ENCODE measurements around the gene PLEKHG3. TPM values are rescaled to one million over a fixed set of nuclear protein-coding genes. Genes with fewer than 3 reads are reported as not detected.

The PLEKHG3 gene
- total RNA-seq, 4 donors from 2014 or later: 58.1 to 273 (median 94.7) TPM

- no peak for DNase-seq
- intact Hi-C loops (cut with DNase I; ENCODE audit: low total_unique reads): no loop called here
- 47 to 51% methylated on average over 8 to 18 of the region's 18 CpGs for WGBS, 2 donors (ENCODE audit: low coverage in 1 of 2)
These were observed 4.2 kb downstream of the PLEKHG3 start for GRCh38 chr14:64708148-64709004.

GRCh38 chr14:64709126-64709525 is 4.9 kb downstream of the PLEKHG3 start:
- in situ Hi-C loops (cut with MboI; ENCODE audit: low pct_ligation_motif_present in 1 of 4, low pct_unique_long_range_greater_than_20kb in 1 of 4, low sequenced_read_pairs in 3 of 4) (no loop called here), intact Hi-C loops (cut with DNase I; ENCODE audit: low total_unique reads) (no loop called here)
- Histone ChIP-seq H3K4me1 (peaks cover 22 to 63% (median 54%) of the 10 kb centered on the region in 4 donors), H3K27ac (peak overlapping the region; percentile 91 to 97 (median 94)), H3K9me3 (peaks cover 0 to 6% of the 10 kb centered on the region in 2 donors), H3K4me3 (no peak overlapping the region), H3K36me3 (no peaks in the 10 kb centered on the region), H3K27me3 (no peaks in the 10 kb centered on the region)
- 84 to 88% methylated on average over 3 to 5 of the region's 5 CpGs for WGBS, 2 donors (ENCODE audit: low coverage in 1 of 2)
- TF ChIP-seq POLR2A (IDR thresholded peaks at IDR 0.05): no peak
- DNase-seq: no peak

More at GRCh38 chr14:64708148-64709004, 4.2 kb downstream of the PLEKHG3 start:
- peaks cover 0 to 1% of the 10 kb centered on the region in 2 donors for H3K9me3 ChIP-seq
- H3K27ac ChIP-seq: peak overlapping the region; percentile 91 to 97 (median 94)
- peaks cover 28 to 70% (median 61%) of the 10 kb centered on the region in 4 donors for H3K4me1 ChIP-seq
- no peak overlapping the region for H3K4me3 ChIP-seq
- in situ Hi-C loops (cut with MboI; ENCODE audit: low pct_ligation_motif_present in 1 of 4, low pct_unique_long_range_greater_than_20kb in 1 of 4, low sequenced_read_pairs in 3 of 4): no loop called here
- no peaks in the 10 kb centered on the region for H3K36me3 ChIP-seq
- H3K27me3 ChIP-seq: no peaks in the 10 kb centered on the region
- TF ChIP-seq POLR2A (IDR thresholded peaks at IDR 0.05) (no peak), POLR2AphosphoS5 (IDR thresholded peaks at IDR 0.05) (no peak)

GRCh38 chr14:64711039-64711438 is 6.8 kb downstream of the PLEKHG3 start:
- H3K9me3 ChIP-seq: peaks cover 0 to 6% of the 10 kb centered on the region in 2 donors
- no peak overlapping the region for H3K4me3 ChIP-seq
- in situ Hi-C loops (cut with MboI; ENCODE audit: low pct_ligation_motif_present in 1 of 4, low pct_unique_long_range_greater_than_20kb in 1 of 4, low sequenced_read_pairs in 3 of 4): no loop called here
- intact Hi-C loops (cut with DNase I; ENCODE audit: low total_unique reads): no loop called here
- WGBS, 2 donors (ENCODE audit: low coverage in 1 of 2): 73 to 84% methylated on average over 5 of the region's 5 CpGs
- H3K36me3 ChIP-seq: no peaks in the 10 kb centered on the region
- no peak for TF ChIP-seq CTCF (IDR thresholded peaks at IDR 0.05)
- no peak for TF ChIP-seq POLR2A (IDR thresholded peaks at IDR 0.05)
- no peak for TF ChIP-seq EP300 (IDR thresholded peaks at IDR 0.05; ENCODE audit: low read depth)
- TF ChIP-seq POLR2AphosphoS5 (IDR thresholded peaks at IDR 0.05): no peak
- H3K27me3 ChIP-seq: no peaks in the 10 kb centered on the region
- H3K27ac ChIP-seq: peak overlapping the region; percentile 19 to 97 (median 71)
- H3K4me1 ChIP-seq: peaks cover 27 to 67% (median 59%) of the 10 kb centered on the region in 4 donors
- DNase-seq: no peak

GRCh38 chr14:64713677-64714076 is 9.5 kb downstream of the PLEKHG3 start:
- Histone ChIP-seq H3K9me3 (peaks cover 0 to 6% of the 10 kb centered on the region in 2 donors), H3K4me3 (no peak overlapping the region), H3K27ac (no peak overlapping the region), H3K4me1 (peaks cover 32 to 65% (median 58%) of the 10 kb centered on the region in 4 donors), H3K27me3 (no peaks in the 10 kb centered on the region), H3K36me3 (no peaks in the 10 kb centered on the region)
- in situ Hi-C loops (cut with MboI; ENCODE audit: low pct_ligation_motif_present in 1 of 4, low pct_unique_long_range_greater_than_20kb in 1 of 4, low sequenced_read_pairs in 3 of 4) (no loop called here), intact Hi-C loops (cut with DNase I; ENCODE audit: low total_unique reads) (no loop called here)
- no peak for DNase-seq
- TF ChIP-seq EP300 (IDR thresholded peaks at IDR 0.05; ENCODE audit: low read depth): no peak
- TF ChIP-seq CTCF (IDR thresholded peaks at IDR 0.05): no peak
- TF ChIP-seq POLR2AphosphoS5 (IDR thresholded peaks at IDR 0.05): no peak
- TF ChIP-seq POLR2A (IDR thresholded peaks at IDR 0.05): no peak

- peaks cover 40 to 67% (median 59%) of the 10 kb centered on the region in 4 donors for H3K4me1 ChIP-seq
- TF ChIP-seq POLR2A (IDR thresholded peaks at IDR 0.05) (no peak), EP300 (IDR thresholded peaks at IDR 0.05; ENCODE audit: low read depth) (no peak), CTCF (IDR thresholded peaks at IDR 0.05) (no peak), POLR2AphosphoS5 (IDR thresholded peaks at IDR 0.05) (no peak)
- DNase-seq: no peak
- H3K9me3 ChIP-seq: peaks cover 0 to 6% of the 10 kb centered on the region in 2 donors
- WGBS, 2 donors (ENCODE audit: low coverage in 1 of 2): 70 to 73% methylated on average over 3 to 5 of the region's 5 CpGs
- H3K36me3 ChIP-seq: no peaks in the 10 kb centered on the region
- in situ Hi-C loops (cut with MboI; ENCODE audit: low pct_ligation_motif_present in 1 of 4, low pct_unique_long_range_greater_than_20kb in 1 of 4, low sequenced_read_pairs in 3 of 4): no loop called here
- H3K27me3 ChIP-seq: no peaks in the 10 kb centered on the region
- H3K4me3 ChIP-seq: no peak overlapping the region
- peak overlapping the region; percentile 3 to 91 (median 88) for H3K27ac ChIP-seq
- intact Hi-C loops (cut with DNase I; ENCODE audit: low total_unique reads): no loop called here
These were observed 10.3 kb downstream of the PLEKHG3 start for GRCh38 chr14:64714432-64715025.
